Measurements from ENCODE around the gene BCAP31.

DNA sequence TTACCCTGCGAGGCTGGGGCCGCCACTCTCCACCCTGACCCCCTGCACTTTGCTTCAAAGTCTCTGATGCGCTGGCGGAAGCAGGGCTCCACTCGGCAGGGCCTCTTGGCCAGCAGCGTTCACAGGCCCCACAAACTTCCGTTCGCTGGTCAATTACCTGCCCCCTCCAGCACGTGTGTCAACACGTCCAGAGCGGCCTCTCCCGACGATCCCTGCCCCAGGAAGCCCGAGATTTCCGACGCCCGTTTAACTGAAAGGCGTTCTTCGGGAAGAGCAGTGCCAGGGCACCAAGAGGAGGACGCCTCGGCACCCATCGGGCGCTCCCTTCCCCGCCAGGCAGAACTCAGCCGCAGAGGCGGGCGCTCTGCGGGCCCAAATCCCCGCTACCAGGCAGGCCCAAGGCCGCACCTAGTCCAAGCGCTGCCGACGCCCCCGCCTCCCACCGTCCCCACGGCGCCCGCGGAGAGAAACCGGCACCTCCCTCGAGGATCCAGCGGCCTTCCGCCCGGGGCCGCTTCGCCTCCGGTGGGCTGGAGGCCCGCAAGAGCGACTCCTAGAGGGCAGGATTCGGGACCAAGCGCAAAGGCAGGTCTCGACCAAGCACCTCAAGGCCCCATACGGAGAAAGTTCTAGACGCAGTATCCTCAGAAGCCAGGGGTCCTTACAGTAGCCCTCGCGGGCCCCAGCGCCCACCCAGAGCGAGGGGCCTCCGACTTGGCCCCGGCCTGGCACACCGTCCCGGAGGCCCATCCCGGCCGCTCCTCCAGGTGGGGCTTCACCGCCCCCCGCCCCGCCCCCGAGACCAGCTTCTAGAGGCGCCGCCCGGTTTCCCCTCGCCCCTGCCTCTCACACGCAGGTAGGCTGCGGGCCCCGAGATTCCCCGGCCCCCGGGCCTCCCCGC lies 586 bp downstream of the BCAP31 start:
- TF ChIP-seq, protein P1, sequence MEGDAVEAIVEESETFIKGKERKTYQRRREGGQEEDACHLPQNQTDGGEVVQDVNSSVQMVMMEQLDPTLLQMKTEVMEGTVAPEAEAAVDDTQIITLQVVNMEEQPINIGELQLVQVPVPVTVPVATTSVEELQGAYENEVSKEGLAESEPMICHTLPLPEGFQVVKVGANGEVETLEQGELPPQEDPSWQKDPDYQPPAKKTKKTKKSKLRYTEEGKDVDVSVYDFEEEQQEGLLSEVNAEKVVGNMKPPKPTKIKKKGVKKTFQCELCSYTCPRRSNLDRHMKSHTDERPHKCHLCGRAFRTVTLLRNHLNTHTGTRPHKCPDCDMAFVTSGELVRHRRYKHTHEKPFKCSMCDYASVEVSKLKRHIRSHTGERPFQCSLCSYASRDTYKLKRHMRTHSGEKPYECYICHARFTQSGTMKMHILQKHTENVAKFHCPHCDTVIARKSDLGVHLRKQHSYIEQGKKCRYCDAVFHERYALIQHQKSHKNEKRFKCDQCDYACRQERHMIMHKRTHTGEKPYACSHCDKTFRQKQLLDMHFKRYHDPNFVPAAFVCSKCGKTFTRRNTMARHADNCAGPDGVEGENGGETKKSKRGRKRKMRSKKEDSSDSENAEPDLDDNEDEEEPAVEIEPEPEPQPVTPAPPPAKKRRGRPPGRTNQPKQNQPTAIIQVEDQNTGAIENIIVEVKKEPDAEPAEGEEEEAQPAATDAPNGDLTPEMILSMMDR (IDR thresholded peaks at IDR 0.05): no peak
- TF ChIP-seq EP300 (IDR thresholded peaks at IDR 0.05) (no peak), POLR2AphosphoS5 (IDR thresholded peaks at IDR 0.05) (peak in 1 of 2 donors; percentile 16), POLR2A (IDR thresholded peaks at IDR 0.05) (no peak)
